Prostate gland (tissue), 2 donors: ENCODE measurements around the gene OTOR.

Experiments used
- POLR2AphosphoS5 ChIP-seq: sonication (generic); formaldehyde crosslinking; IDR thresholded peaks from one replicate; pipeline ENCODE4 v1.6.1; 2017; ENCODE audit warnings: antibody characterized with exemption
- TF ChIP-seq, protein P1 (sequence below), 4 experiments: fragments of 200-600 bp in 2 of 4; fragments of 450-650 bp in 2 of 4; sonication (generic) in 2 of 4; IDR thresholded peaks; 1 replicate in 3 of 4; 2 replicates in 1 of 4; pipeline ENCODE4 v1.5.1; 2016 to 2019; ENCODE audit warnings: antibody characterized with exemption in 4 of 4, mild to moderate bottlenecking in 2 of 4, moderate library complexity in 2 of 4

DNA sequence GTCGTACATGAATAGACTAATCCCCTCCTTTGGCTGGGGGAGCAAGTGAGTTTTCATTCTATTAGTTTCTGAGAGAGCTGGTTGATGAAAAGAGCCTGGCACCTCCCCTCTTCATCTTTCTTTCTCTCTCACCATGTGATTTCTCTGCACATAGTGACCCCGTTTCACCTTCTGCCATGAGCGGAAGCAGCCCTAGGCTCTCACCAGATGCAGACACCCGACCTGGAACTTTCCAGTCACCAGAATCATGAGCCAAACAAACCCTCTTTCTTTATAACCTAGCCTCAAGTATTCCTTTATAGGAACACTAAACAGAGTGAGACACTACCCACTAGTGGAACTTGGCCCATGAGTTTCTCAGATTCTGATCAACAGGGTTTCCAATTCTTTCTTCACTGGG is 16.4 kb downstream of the OTOR start:
- no peak for TF ChIP-seq POLR2AphosphoS5
- TF ChIP-seq, protein P1, sequence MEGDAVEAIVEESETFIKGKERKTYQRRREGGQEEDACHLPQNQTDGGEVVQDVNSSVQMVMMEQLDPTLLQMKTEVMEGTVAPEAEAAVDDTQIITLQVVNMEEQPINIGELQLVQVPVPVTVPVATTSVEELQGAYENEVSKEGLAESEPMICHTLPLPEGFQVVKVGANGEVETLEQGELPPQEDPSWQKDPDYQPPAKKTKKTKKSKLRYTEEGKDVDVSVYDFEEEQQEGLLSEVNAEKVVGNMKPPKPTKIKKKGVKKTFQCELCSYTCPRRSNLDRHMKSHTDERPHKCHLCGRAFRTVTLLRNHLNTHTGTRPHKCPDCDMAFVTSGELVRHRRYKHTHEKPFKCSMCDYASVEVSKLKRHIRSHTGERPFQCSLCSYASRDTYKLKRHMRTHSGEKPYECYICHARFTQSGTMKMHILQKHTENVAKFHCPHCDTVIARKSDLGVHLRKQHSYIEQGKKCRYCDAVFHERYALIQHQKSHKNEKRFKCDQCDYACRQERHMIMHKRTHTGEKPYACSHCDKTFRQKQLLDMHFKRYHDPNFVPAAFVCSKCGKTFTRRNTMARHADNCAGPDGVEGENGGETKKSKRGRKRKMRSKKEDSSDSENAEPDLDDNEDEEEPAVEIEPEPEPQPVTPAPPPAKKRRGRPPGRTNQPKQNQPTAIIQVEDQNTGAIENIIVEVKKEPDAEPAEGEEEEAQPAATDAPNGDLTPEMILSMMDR (IDR thresholded peaks at IDR 0.05): no peak
